HepG2 (cell line): ENCODE measurements around the gene CD44. TPM values are rescaled to one million over a fixed set of nuclear protein-coding genes. Genes with fewer than 3 reads are reported as not detected.

Experiments used
- ATAC-seq: fragments of 200-7000 bp; cut with Tn5 transposase; 3 replicates; pipeline ENCODE4 v1.9.1; 2020; ENCODE audit warnings: mild to moderate bottlenecking, moderate library complexity
- BruUV-seq: library from RNA; stranded (reverse); fragments of 400-500 nt; replicated peaks from 2 replicates; lab custom pipeline; 2021; lab: Mats Ljungman, UMichigan
- CTCF ChIA-PET: fragments of 300-600 bp; formaldehyde crosslinking; extraction: SDS; loops from one replicate; lab custom pipeline; 2021; ENCODE audit warnings: low total read pairs, inconsistent platforms, low intra/inter-chr PET ratio; lab: Yijun Ruan, JAX
- POLR2A ChIA-PET: fragments of 350-600 bp; sonication (Branson Sonifier 250); formaldehyde crosslinking; loops from one replicate; lab custom pipeline; 2020; ENCODE audit warnings: antibody characterized with exemption, inconsistent platforms; lab: Yijun Ruan, JAX
- DNase-seq: peaks from one replicate; pipeline ENCODE4 v3.0.0-alpha.2; 2015; ENCODE audit warnings: low spot score
- FAIRE-seq: peaks from 3 replicates; lab custom pipeline; 2011; peaks lifted over from hg19 to GRCh38; lab: Jason Lieb, UNC
- H2AFZ ChIP-seq: one replicate; pipeline ENCODE4 v1.6.1; 2011; ENCODE audit warnings: low read length, inconsistent platforms
- H3K27ac ChIP-seq: fragments of 300-600 bp; 3 replicates; pipeline ENCODE4 v1.8.0; 2011; ENCODE audit warnings: mixed run types, mild to moderate bottlenecking, mixed read lengths, low read length, inconsistent platforms; ENCODE audit not compliant: insufficient read depth; ENCODE audit errors: extremely low read length
- H3K27me3 ChIP-seq, 2 experiments: fragments of 200-600 bp in 1 of 2; 2 replicates in 1 of 2; 3 replicates in 1 of 2; pipeline versions ENCODE4 v1.6.0 to v1.8.0; 2011; ENCODE audit warnings: low read length in 2 of 2, mild to moderate bottlenecking in 2 of 2, moderate library complexity in 2 of 2, inconsistent platforms in 1 of 2; ENCODE audit not compliant: insufficient read depth in 2 of 2, control insufficient read depth in 1 of 2
- H3K36me3 ChIP-seq, 2 experiments: fragments of 200-600 bp in 1 of 2; replicated peaks in 1 of 2; 2 replicates in 1 of 2; 3 replicates in 1 of 2; pipeline versions ENCODE4 v1.5.1 to v1.8.0; 2011; ENCODE audit warnings: low read length in 2 of 2, inconsistent platforms in 1 of 2; ENCODE audit not compliant: insufficient read depth in 2 of 2, control insufficient read depth in 1 of 2
- H3K4me1 ChIP-seq: 2 replicates; pipeline ENCODE4 v1.5.1; 2012; ENCODE audit warnings: low read length, inconsistent platforms; ENCODE audit not compliant: insufficient read depth
- H3K4me2 ChIP-seq: 2 replicates; pipeline ENCODE4 v1.6.0; 2011; ENCODE audit warnings: low read depth, low read length, inconsistent platforms
- H3K4me3 ChIP-seq, 3 experiments: fragments of 200-600 bp in 1 of 3; sonication (generic), shearing (Covaris generic) in 1 of 3; replicated peaks in 1 of 3; 2 replicates each; pipeline ENCODE4 v1.5.1; 2011 to 2016; ENCODE audit warnings: low read length in 3 of 3, inconsistent platforms in 2 of 3, low read depth in 2 of 3, mild to moderate bottlenecking in 2 of 3, control low read depth in 1 of 3, mixed read lengths in 1 of 3; ENCODE audit not compliant: insufficient read depth in 1 of 3
- H3K79me2 ChIP-seq: one replicate; pipeline ENCODE4 v1.6.1; 2011; ENCODE audit warnings: low read length, inconsistent platforms; ENCODE audit not compliant: insufficient read depth
- H3K9ac ChIP-seq: 2 replicates; pipeline ENCODE4 v1.6.0; 2011; ENCODE audit warnings: mild to moderate bottlenecking, low read depth, low read length, inconsistent platforms; ENCODE audit not compliant: insufficient read depth
- H3K9me3 ChIP-seq: 2 replicates; pipeline ENCODE4 v1.5.1; 2012; ENCODE audit warnings: mild to moderate bottlenecking, low read length
- H4K20me1 ChIP-seq: 2 replicates; pipeline ENCODE4 v1.6.0; 2011; ENCODE audit warnings: inconsistent platforms, mild to moderate bottlenecking, low read length, moderate library complexity; ENCODE audit not compliant: insufficient read depth
- ATM ChIP-seq: fragments of 450-650 bp; IDR thresholded peaks from 2 replicates; pipeline ENCODE4 v1.7.1; 2017; ENCODE audit warnings: mild to moderate bottlenecking, borderline replicate concordance
- CENPX ChIP-seq: sonication (generic); formaldehyde crosslinking; IDR thresholded peaks from 2 replicates; pipeline ENCODE4 v1.9.0; 2021; ENCODE audit warnings: mild to moderate bottlenecking, missing genetic modification reagents, moderate library complexity
- HDAC2 ChIP-seq: sonication (generic); formaldehyde crosslinking; IDR thresholded peaks from 2 replicates; pipeline ENCODE4 v1.4.0; 2020; ENCODE audit warnings: missing genetic modification reagents
- HMGXB4 ChIP-seq, 2 experiments: sonication (generic) in 1 of 2; formaldehyde crosslinking in 1 of 2; IDR thresholded peaks; 2 replicates each; pipeline versions ENCODE4 v1.4.0 to v1.6.1; 2018 to 2020; ENCODE audit warnings: missing genetic modification reagents in 2 of 2, borderline replicate concordance in 1 of 2, low read depth in 1 of 2, mild to moderate bottlenecking in 1 of 2, missing biosample characterization in 1 of 2
- NBN ChIP-seq: fragments of 450-650 bp; conservative IDR thresholded peaks from 2 replicates; pipeline ENCODE4 v1.6.1; 2017
- PRDM10 ChIP-seq: sonication (generic); formaldehyde crosslinking; IDR thresholded peaks from 2 replicates; pipeline ENCODE4 v1.4.0; 2020; ENCODE audit warnings: low read depth, missing genetic modification reagents
- PRDM15 ChIP-seq: sonication (generic); formaldehyde crosslinking; IDR thresholded peaks from 2 replicates; pipeline ENCODE4 v1.4.0; 2020; ENCODE audit warnings: missing genetic modification reagents
- SP1 ChIP-seq, 2 experiments: fragments of 450-650 bp in 1 of 2; sonication (generic) in 1 of 2; formaldehyde crosslinking in 1 of 2; IDR thresholded peaks; 2 replicates each; pipeline versions ENCODE4 v1.4.0 to v1.6.1; 2016 to 2020; ENCODE audit warnings: missing genetic modification reagents in 1 of 2
- THRA ChIP-seq: sonication (generic); formaldehyde crosslinking; IDR thresholded peaks from 2 replicates; pipeline ENCODE4 v1.4.0; 2020; ENCODE audit warnings: missing genetic modification reagents, borderline replicate concordance
- ZFP37 ChIP-seq: sonication (generic); formaldehyde crosslinking; IDR thresholded peaks from 2 replicates; pipeline ENCODE4 v1.4.0; 2020; ENCODE audit warnings: missing genetic modification reagents, borderline replicate concordance
- ZNF264 ChIP-seq: sonication (generic); formaldehyde crosslinking; IDR thresholded peaks from 2 replicates; pipeline ENCODE4 v1.4.0; 2020; ENCODE audit warnings: missing genetic modification reagents
- ZNF33A ChIP-seq: sonication (generic); formaldehyde crosslinking; IDR thresholded peaks from 2 replicates; pipeline ENCODE4 v1.5.1; 2020; ENCODE audit warnings: missing genetic modification reagents, mild to moderate bottlenecking, moderate library complexity, borderline replicate concordance
- ZNF670 ChIP-seq: sonication (generic); formaldehyde crosslinking; IDR thresholded peaks from 2 replicates; pipeline ENCODE4 v1.8.0; 2022; ENCODE audit warnings: mild to moderate bottlenecking, missing genetic modification reagents, borderline replicate concordance
- WGBS: methylation state at CpG from one replicate; pipeline ENCODE4 v1.1.6; 2017; ENCODE audit warnings: low lambda C conversion rate; 5-methylcytosine and 5-hydroxymethylcytosine counted together
- in situ Hi-C: cut with HindIII; loops from 2 replicates; pipeline ENCODE4 v1.10.0; 2017; ENCODE audit warnings: low pct_unique_long_range_greater_than_20kb; ENCODE audit not compliant: extremely low pct_ligation_motif_present
- intact Hi-C: fragments of 100-400 bp; cut with micrococcal nuclease; formaldehyde crosslinking; loops from one replicate; pipeline ENCODE4 v1.10.0; 2022; ENCODE audit not compliant: unreplicated experiment
- polyA plus RNA-seq, 8 experiments: library from polyadenylated mRNA; depleted of rRNA in 3 of 8; stranded (reverse) in 7 of 8; unstranded in 1 of 8; fragments of >200 nt; fragmentation: Illumina TruSeq in 4 of 8; extraction: Trizol in 4 of 8; gene quantifications; 2 replicates each; pipeline versions ENCODE4 v1.2.1 to v1.2.3, GENCODE V29; 2011 to 2016; ENCODE audit warnings: low read depth in 4 of 8, missing spikeins in 1 of 8, mixed read lengths in 1 of 8; ENCODE audit not compliant: insufficient read depth in 1 of 8
- total RNA-seq, 5 experiments: library from RNA; depleted of rRNA; stranded (reverse); fragments of >200 nt; fragmentation: Illumina TruSeq; extraction: Trizol; gene quantifications; 2 replicates each; pipeline ENCODE4 v1.2.3, GENCODE V29; 2016; ENCODE audit warnings: low read depth in 1 of 5

CD44 gene
- total and polyA plus RNA-seq, 2 of the 13 experiments (the other 11 are each of a cell fraction or from before 2014, with no cell fraction given) = 0.02 to 0.11 TPM

- no peak overlapping the region for H3K27ac ChIP-seq
- DNase-seq = no peak
- no peak overlapping the region for H3K4me2 ChIP-seq
- in situ Hi-C loops (no loop called here), intact Hi-C loops (no loop called here)
- H3K4me3 ChIP-seq = no peak overlapping the region
- H3K36me3 ChIP-seq = no peaks in the 10 kb centered on the region
- H3K4me1 ChIP-seq = no peaks in the 10 kb centered on the region
- peaks cover 0 to 6% of the 10 kb centered on the region in 2 experiments; a peak in 1 of 5 replicates for H3K27me3 ChIP-seq
- FAIRE-seq = no peak
- ChIA-PET CTCF (no interaction called here), POLR2A (no interaction called here)
- no peak for ATAC-seq
- no peaks in the 10 kb centered on the region for H3K9me3 ChIP-seq
- H3K9ac ChIP-seq = no peak overlapping the region
- BruUV-seq = no TSS peak
- no peaks in the 10 kb centered on the region for H4K20me1 ChIP-seq
- H3K79me2 ChIP-seq = no peaks in the 10 kb centered on the region
- no peak overlapping the region for H2AFZ ChIP-seq
- WGBS = 15% methylated on average over 3 of the region's 3 CpGs
- TF ChIP-seq ZNF264 (CRISPR knock-in tag) = no peak
- TF ChIP-seq HMGXB4 (CRISPR knock-in tag; IDR thresholded peaks at IDR 0.05; ENCODE audit: borderline replicate concordance in 1 of 2, low read depth in 1 of 2) = no peak
- TF ChIP-seq ATM = no peak
- no peak for TF ChIP-seq THRA (CRISPR knock-in tag)
- no peak for TF ChIP-seq PRDM15
- no peak for TF ChIP-seq ZNF33A (CRISPR knock-in tag)
- TF ChIP-seq SP1 (IDR thresholded peaks at IDR 0.05) = no peak
- TF ChIP-seq SP1 (CRISPR knock-in tag; IDR thresholded peaks at IDR 0.05) = no peak
- no peak for TF ChIP-seq ZFP37
- no peak for TF ChIP-seq ZNF670
- TF ChIP-seq HDAC2 (CRISPR knock-in tag) = no peak
- no peak for TF ChIP-seq NBN
- TF ChIP-seq CENPX (CRISPR knock-in tag) = no peak
- TF ChIP-seq PRDM10 (CRISPR knock-in tag) = no peak
Observed at GRCh38 chr11:35150454-35150853, 11.5 kb downstream of the CD44 start.
